WTC11 (cell line): Measurements from ENCODE around the gene ST6GALNAC2.

Experiments used
- ATF1 ChIP-seq: sonication (generic); formaldehyde crosslinking; IDR thresholded peaks from 2 replicates; pipeline ENCODE4 v1.8.1; 2023; ENCODE audit warnings: mild to moderate bottlenecking, moderate library complexity, missing genetic modification reagents
- CTCF ChIP-seq: fragments of 200-600 bp; IDR thresholded peaks from 2 replicates; pipeline ENCODE4 v1.8.0; 2022; ENCODE audit warnings: antibody characterized with exemption
- JUN ChIP-seq: sonication (generic); formaldehyde crosslinking; IDR thresholded peaks from 2 replicates; pipeline ENCODE4 v1.8.0; 2023; ENCODE audit warnings: mild to moderate bottlenecking, missing genetic modification reagents
- ZNF138 ChIP-seq: sonication (generic); formaldehyde crosslinking; conservative IDR thresholded peaks from 2 replicates; pipeline ENCODE4 v1.8.1; 2022; ENCODE audit warnings: mild to moderate bottlenecking, moderate library complexity, missing genetic modification reagents

- no peak for TF ChIP-seq JUN (CRISPR knock-in tag)
- no peak for TF ChIP-seq ATF1 (CRISPR knock-in tag)
- TF ChIP-seq CTCF = no peak
- TF ChIP-seq ZNF138 (CRISPR knock-in tag) = no peak
Measured at GRCh38 chr17:76630151-76630550, 44.5 kb upstream of the ST6GALNAC2 start.
